ENCODE measurements around the gene NFATC2. TPM values are rescaled to one million over a fixed set of nuclear protein-coding genes. Genes with fewer than 3 reads are reported as not detected.
A peak's percentile ranks its signal among the peaks of the same experiment; 100 is the strongest.

NFATC2 gene
- total and polyA plus RNA-seq, 2 of the 4 experiments (the other 2 are of a cell fraction) = 0.18 to 0.38 TPM

DNA sequence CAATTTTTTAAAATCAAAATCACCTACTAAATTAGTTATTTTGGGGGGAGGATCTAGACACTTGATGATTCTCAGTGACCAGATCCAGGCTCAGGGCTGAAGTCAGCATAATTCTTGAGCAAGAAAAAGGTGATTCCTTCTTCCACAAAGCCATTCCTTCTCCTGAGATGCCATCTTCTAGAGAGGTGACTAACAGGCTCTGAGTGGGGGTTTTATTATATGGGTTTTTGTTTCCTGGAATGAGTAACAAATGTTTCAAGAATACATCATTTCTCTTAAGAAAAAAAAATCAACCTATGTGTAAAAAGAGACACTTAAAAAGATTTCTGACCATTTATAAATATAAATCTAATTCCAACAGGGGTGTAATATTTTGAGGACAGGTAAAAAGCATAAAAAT, 154.3 kb downstream of the NFATC2 start:
- Histone ChIP-seq H3K9ac (ENCODE audit: low read depth, low read length) (no peak overlapping the region), H4K91ac (ENCODE audit: insufficient read depth, low read depth, low read length) (no peak overlapping the region), H2BK15ac (ENCODE audit: low read depth, low read length) (no peak overlapping the region), H2AFZ (replicated peaks; ENCODE audit: low read length, poor library complexity) (no peak overlapping the region), H3K14ac (replicated peaks; ENCODE audit: low read depth, low read length) (no peak overlapping the region), H4K20me1 (ENCODE audit: insufficient read depth, low read length) (no peaks in the 10 kb centered on the region), H3K4me1 (ENCODE audit: control insufficient read depth, insufficient read depth, low read length) (peaks cover 7% of the 10 kb centered on the region), H3K18ac (ENCODE audit: low read depth, low read length) (no peak overlapping the region), H3K4me2 (ENCODE audit: low read depth, low read length) (no peak overlapping the region), H2BK120ac (ENCODE audit: low read depth, low read length) (no peak overlapping the region), H3K9me1 (ENCODE audit: insufficient read depth, low read length) (peaks cover 6% of the 10 kb centered on the region), H3K56ac (ENCODE audit: extremely low read depth, insufficient read depth, low read length) (no peak overlapping the region), H2BK20ac (ENCODE audit: low read depth, low read length) (no peak overlapping the region), H4K5ac (ENCODE audit: low read depth, low read length) (no peak overlapping the region), H3K4ac (ENCODE audit: low read depth, low read length) (no peak overlapping the region), H3K23ac (ENCODE audit: low read depth, low read length) (no peak overlapping the region), H2AK9ac (replicated peaks; ENCODE audit: low read depth, low read length, poor library complexity) (no peak overlapping the region), H2AK5ac (ENCODE audit: low read depth, low read length) (no peak overlapping the region), H2BK5ac (ENCODE audit: low read depth, low read length, poor library complexity, severe bottlenecking) (no peak overlapping the region), H3K36me3 (ENCODE audit: control insufficient read depth, insufficient read depth, low read length) (no peaks in the 10 kb centered on the region; the same call in 1 of the 2 replicates), H3K27ac (ENCODE audit: insufficient read depth, low read length) (no peak overlapping the region), H3K79me1 (ENCODE audit: low read depth in 1 of 2, low read length in 2 of 2) (peaks cover 0 to 6% of the 10 kb centered on the region in 2 experiments; a peak in 1 of 4 replicates), H3K9me3 (ENCODE audit: control insufficient read depth, insufficient read depth, low read length) (no peaks in the 10 kb centered on the region), H3K4me3 (ENCODE audit: insufficient read depth, low read depth, low read length) (no peak overlapping the region), H4K8ac (ENCODE audit: low read depth in 2 of 2, low read length in 2 of 2) (no peak overlapping the region), H3K27me3 (ENCODE audit: control insufficient read depth, insufficient read depth, low read length) (no peaks in the 10 kb centered on the region)
- dilution Hi-C loops (cut with HindIII; ENCODE audit: low sequenced_read_pairs, unreplicated experiment) = no loop called here
- POLR2A ChIA-PET (ENCODE audit: unreplicated experiment) = no interaction called here
- CTCF ChIA-PET = no interaction called here
- DNase-seq (peak; percentile 66), ATAC-seq (ENCODE audit: low read depth) (no peak)
- intact Hi-C loops (cut with micrococcal nuclease) = loop anchor here (5.0 kb wide), 1 partner anchor 694 kb away; no protein-coding TSS in a partner anchor
- in situ Hi-C loops (cut with MboI; ENCODE audit: low sequenced_read_pairs) = no loop called here
- TF ChIP-seq RCOR1 (IDR thresholded peaks at IDR 0.05; ENCODE audit: insufficient replicate concordance, low read length) (no peak), RAD21 (IDR thresholded peaks at IDR 0.05; ENCODE audit: low read length) (no peak), MXI1 (IDR thresholded peaks at IDR 0.05; ENCODE audit: borderline replicate concordance, low read depth, low read length) (no peak), BHLHE40 (IDR thresholded peaks at IDR 0.05; ENCODE audit: low read depth, low read length) (no peak), MAFK (IDR thresholded peaks at IDR 0.05; ENCODE audit: low read depth, low read length) (peak; percentile 34; the same call in 1 of the 2 replicates)
- BruUV-seq (replicated peaks) = no TSS peak

Measured in IMR-90 (cell line).